MM.1S (cell line): Measurements from ENCODE around the gene PRKG1.

ENCODE experiments used
- DNase-seq: peaks from one replicate; pipeline ENCODE4 v3.0.0-alpha.2; 2015
- H2AFZ ChIP-seq: fragments of 300-600 bp; sonication (generic); 2 replicates; pipeline ENCODE4 v1.6.0; 2016; ENCODE audit warnings: antibody characterized with exemption, low read length
- H3F3A ChIP-seq: fragments of 300-600 bp; sonication (generic); 2 replicates; pipeline ENCODE4 v1.6.1; 2016; ENCODE audit warnings: mild to moderate bottlenecking, antibody characterized with exemption, low read length, moderate library complexity, mixed read lengths; ENCODE audit not compliant: insufficient read depth
- H3K27ac ChIP-seq: fragments of 300-600 bp; sonication (generic); 2 replicates; pipeline ENCODE4 v1.5.1; 2016; ENCODE audit warnings: mild to moderate bottlenecking, low read length
- H3K27me3 ChIP-seq: fragments of 300-600 bp; sonication (generic); replicated peaks from 2 replicates; pipeline ENCODE4 v1.6.0; 2016; ENCODE audit warnings: low read length; ENCODE audit not compliant: insufficient read depth
- H3K36me3 ChIP-seq: fragments of 300-600 bp; sonication (generic); replicated peaks from 2 replicates; pipeline ENCODE4 v1.6.1; 2016; ENCODE audit warnings: mild to moderate bottlenecking, low read length, mixed read lengths; ENCODE audit not compliant: insufficient read depth
- H3K4me1 ChIP-seq: fragments of 300-600 bp; sonication (generic); 2 replicates; pipeline ENCODE4 v1.6.1; 2016; ENCODE audit warnings: low read length, mixed read lengths
- H3K4me2 ChIP-seq: fragments of 300-600 bp; sonication (generic); 2 replicates; pipeline ENCODE4 v1.6.0; 2016; ENCODE audit warnings: low read depth, low read length
- H3K4me3 ChIP-seq: fragments of 300-600 bp; sonication (generic); 2 replicates; pipeline ENCODE4 v1.5.1; 2016; ENCODE audit warnings: low read length, mixed read lengths
- H3K79me2 ChIP-seq: fragments of 300-600 bp; sonication (generic); 2 replicates; pipeline ENCODE4 v1.6.1; 2016; ENCODE audit warnings: mixed run types, low read length, mixed read lengths
- H3K9ac ChIP-seq: fragments of 300-600 bp; sonication (generic); 2 replicates; pipeline ENCODE4 v1.6.1; 2016; ENCODE audit warnings: low read length, mixed read lengths
- H3K9me2 ChIP-seq: fragments of 300-600 bp; sonication (generic); replicated peaks from 2 replicates; pipeline ENCODE4 v1.6.1; 2016; ENCODE audit warnings: mild to moderate bottlenecking, low read length, mixed read lengths; ENCODE audit not compliant: insufficient read depth
- H3K9me3 ChIP-seq: fragments of 300-600 bp; sonication (generic); replicated peaks from 2 replicates; pipeline ENCODE4 v1.6.1; 2016; ENCODE audit warnings: mild to moderate bottlenecking, low read length, mixed read lengths; ENCODE audit not compliant: insufficient read depth
- H4K20me1 ChIP-seq: fragments of 300-600 bp; sonication (generic); 2 replicates; pipeline ENCODE4 v1.6.1; 2016; ENCODE audit warnings: mild to moderate bottlenecking, low read length, moderate library complexity, mixed read lengths; ENCODE audit not compliant: insufficient read depth
- CTCF ChIP-seq: fragments of 300-600 bp; sonication (generic); IDR thresholded peaks from 2 replicates; pipeline ENCODE4 v1.5.1; 2016; ENCODE audit warnings: antibody characterized with exemption, low read length, mixed read lengths
- EZH2 ChIP-seq: fragments of 300-600 bp; sonication (generic); optimal IDR thresholded peaks from 2 replicates; pipeline ENCODE3; 2017; ENCODE audit warnings: low read depth, mild to moderate bottlenecking, antibody characterized with exemption, low read length, mixed read lengths
- EZH2phosphoT487 ChIP-seq: fragments of 300-600 bp; sonication (generic); IDR thresholded peaks from 2 replicates; pipeline ENCODE4 v1.6.1; 2018; ENCODE audit warnings: antibody characterized with exemption, low read length

PRKG1 gene

GRCh38 chr10:51072921-51073434, 1.3 kb upstream of the PRKG1 start:
- Histone ChIP-seq H3K79me2 (no peaks in the 10 kb centered on the region), H3K36me3 (no peaks in the 10 kb centered on the region), H3K9me2 (no peaks in the 10 kb centered on the region), H3K4me1 (no peaks in the 10 kb centered on the region), H3K4me2 (peak overlapping the region; percentile 91), H3K4me3 (peak overlapping the region; percentile 65; the same call in 1 of the 2 replicates), H4K20me1 (no peaks in the 10 kb centered on the region), H3K27me3 (no peaks in the 10 kb centered on the region), H3K27ac (no peak overlapping the region), H2AFZ (no peak overlapping the region), H3K9me3 (no peaks in the 10 kb centered on the region), H3F3A (no peaks in the 10 kb centered on the region), H3K9ac (no peak overlapping the region)
- DNase-seq: no peak
- no peak for TF ChIP-seq CTCF
- TF ChIP-seq EZH2: no peak
- TF ChIP-seq EZH2phosphoT487: no peak

- Histone ChIP-seq H3K9ac (peak overlapping the region; percentile 5; the same call in 1 of the 2 replicates), H3F3A (no peaks in the 10 kb centered on the region), H4K20me1 (no peaks in the 10 kb centered on the region), H3K36me3 (no peaks in the 10 kb centered on the region), H3K27ac (no peak overlapping the region), H3K4me1 (no peaks in the 10 kb centered on the region), H2AFZ (peak overlapping the region; percentile 78), H3K9me2 (no peaks in the 10 kb centered on the region), H3K9me3 (no peaks in the 10 kb centered on the region), H3K27me3 (no peaks in the 10 kb centered on the region), H3K79me2 (no peaks in the 10 kb centered on the region), H3K4me3 (peak overlapping the region; percentile 65), H3K4me2 (peak overlapping the region; percentile 91)
- TF ChIP-seq EZH2phosphoT487: no peak
- peak; percentile 35 for DNase-seq
These were observed 642 bp upstream of the PRKG1 start for GRCh38 chr10:51073453-51074237.

DNA sequence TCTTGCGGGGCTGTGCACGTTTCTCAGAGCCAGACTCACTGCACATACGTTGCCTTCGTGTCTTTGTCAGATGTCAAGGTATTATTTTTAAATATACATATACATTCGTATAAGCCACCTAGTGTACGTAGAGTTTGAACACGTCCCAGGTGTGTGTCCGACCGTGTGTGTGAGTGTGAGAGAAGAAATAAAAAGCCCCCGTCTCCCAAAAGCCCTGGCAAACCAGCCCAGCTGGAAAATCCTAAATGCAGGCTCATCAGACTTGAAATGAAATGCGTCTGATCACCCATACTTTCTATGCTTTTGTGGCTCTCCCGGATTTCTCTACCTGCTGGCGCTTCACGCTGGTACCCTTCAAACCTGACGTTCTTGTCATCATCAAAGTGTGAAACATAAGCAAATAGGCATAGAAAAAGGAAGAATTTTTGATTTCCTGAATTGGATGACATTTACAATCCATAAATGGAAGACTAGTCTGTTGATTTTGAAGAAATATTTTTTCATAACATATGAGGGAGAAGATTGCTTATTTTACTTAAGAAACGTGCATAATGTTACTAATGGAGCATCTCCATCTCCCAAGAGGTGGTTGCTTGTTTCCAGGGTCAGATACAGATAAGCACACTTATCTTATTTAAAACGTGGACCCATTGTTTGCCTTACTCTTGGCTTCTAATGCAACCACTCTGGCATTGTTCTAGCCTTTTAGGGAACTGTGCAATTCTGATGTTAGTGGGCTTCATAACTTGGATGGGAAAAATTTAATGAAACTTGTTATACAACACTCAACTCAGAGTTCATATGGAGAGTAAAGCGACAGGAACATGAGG, 971 bp downstream of the PRKG1 start:
- Histone ChIP-seq H3K27ac (no peak overlapping the region), H4K20me1 (no peaks in the 10 kb centered on the region), H3K4me1 (no peaks in the 10 kb centered on the region), H3K9me2 (no peaks in the 10 kb centered on the region), H3K9me3 (no peaks in the 10 kb centered on the region), H3F3A (no peaks in the 10 kb centered on the region), H3K4me3 (peak overlapping the region; percentile 65), H2AFZ (peak overlapping the region; percentile 78; the same call in 1 of the 2 replicates), H3K9ac (no peak overlapping the region), H3K36me3 (no peaks in the 10 kb centered on the region), H3K79me2 (no peaks in the 10 kb centered on the region), H3K27me3 (no peaks in the 10 kb centered on the region), H3K4me2 (peak overlapping the region; percentile 91)
- no peak for TF ChIP-seq EZH2
- TF ChIP-seq EZH2phosphoT487: no peak
- no peak for TF ChIP-seq CTCF
- no peak for DNase-seq
